ENCODE data around the gene SNCA.

GRCh38 chr4:89868276-89868675, 31.3 kb upstream of the SNCA start:
- TF ChIP-seq CTCF (IDR thresholded peaks at IDR 0.05) (no peak), POLR2A (IDR thresholded peaks at IDR 0.05) (no peak)
